Naive thymus-derived CD4-positive, alpha-beta T cell (primary cell): ENCODE results near the gene CASP10. TPM values are rescaled to one million over a fixed set of nuclear protein-coding genes. Genes with fewer than 3 reads are reported as not detected.

Experiments
- ATAC-seq: fragments of 150-1000 bp; cut with Tn5 transposase; 2 replicates; pipeline ENCODE4 v1.10.0; 2021; ENCODE audit warnings: mild to moderate bottlenecking, moderate library complexity
- CTCF ChIA-PET: fragments of 350-600 bp; sonication (Branson Sonifier 250); formaldehyde crosslinking; loops from one replicate; lab custom pipeline; 2021; ENCODE audit warnings: antibody characterized with exemption; lab: Charles Lee
- POLR2A ChIA-PET: fragments of 350-600 bp; sonication (Branson Sonifier 250); formaldehyde crosslinking; loops from one replicate; lab custom pipeline; 2021; ENCODE audit warnings: antibody characterized with exemption, inconsistent platforms; lab: Charles Lee
- DNase-seq, 9 donors: peaks; one replicate each; pipeline versions ENCODE4 v3.0.0 to v3.0.0-alpha.2; 2020 to 2022; ENCODE audit warnings: mixed read lengths in 1 of 9
- H3K27ac ChIP-seq: one replicate; pipeline ENCODE4 v1.7.0; 2013; ENCODE audit warnings: mild to moderate bottlenecking, low read depth, low read length, moderate library complexity
- H3K27me3 ChIP-seq, 2 donors: one replicate each; pipeline ENCODE4 v1.7.0; 2013; ENCODE audit warnings: low read length in 2 of 2, mild to moderate bottlenecking in 2 of 2, moderate library complexity in 2 of 2; ENCODE audit not compliant: control insufficient read depth in 2 of 2, insufficient read depth in 2 of 2
- H3K36me3 ChIP-seq, 3 experiments: 1 replicate in 2 of 3; 2 replicates in 1 of 3; pipeline ENCODE4 v1.7.0; 2013; ENCODE audit warnings: low read length in 3 of 3, mild to moderate bottlenecking in 3 of 3, moderate library complexity in 1 of 3; ENCODE audit not compliant: insufficient read depth in 3 of 3, control insufficient read depth in 2 of 3
- H3K4me1 ChIP-seq, 2 donors: one replicate each; pipeline ENCODE4 v1.7.0; 2013; ENCODE audit warnings: low read length in 2 of 2, mild to moderate bottlenecking in 2 of 2, moderate library complexity in 1 of 2; ENCODE audit not compliant: control insufficient read depth in 2 of 2, insufficient read depth in 2 of 2
- H3K4me3 ChIP-seq: 2 replicates; pipeline ENCODE4 v1.7.0; 2013; ENCODE audit warnings: mild to moderate bottlenecking, low read length
- H3K9me3 ChIP-seq, 3 experiments: 1 replicate in 2 of 3; 2 replicates in 1 of 3; pipeline ENCODE4 v1.7.0; 2013; ENCODE audit warnings: low read length in 3 of 3; ENCODE audit not compliant: control insufficient read depth in 2 of 3
- H3K27ac Mint-ChIP-seq, 9 donors: one replicate each; pipeline ENCODE4 v1.8.0; 2020 to 2022; ENCODE audit warnings: mixed read lengths in 9 of 9, mild to moderate bottlenecking in 8 of 9, moderate library complexity in 5 of 9, inconsistent platforms in 2 of 9
- H3K27me3 Mint-ChIP-seq, 5 donors: one replicate each; pipeline ENCODE4 v1.8.0; 2021 to 2022; ENCODE audit warnings: mixed read lengths in 5 of 5, mild to moderate bottlenecking in 1 of 5
- H3K36me3 Mint-ChIP-seq, 5 donors: one replicate each; pipeline ENCODE4 v1.8.0; 2020 to 2022; ENCODE audit warnings: mixed read lengths in 5 of 5, mild to moderate bottlenecking in 3 of 5, inconsistent platforms in 1 of 5
- H3K4me1 Mint-ChIP-seq, 7 donors: one replicate each; pipeline ENCODE4 v1.8.0; 2020 to 2022; ENCODE audit warnings: mixed read lengths in 7 of 7, mild to moderate bottlenecking in 3 of 7, inconsistent platforms in 1 of 7
- H3K4me3 Mint-ChIP-seq, 10 donors: one replicate each; pipeline ENCODE4 v1.8.0; 2020 to 2022; ENCODE audit warnings: mild to moderate bottlenecking in 10 of 10, mixed read lengths in 10 of 10, moderate library complexity in 6 of 10, inconsistent platforms in 2 of 10
- H3K9me3 Mint-ChIP-seq, 11 donors: one replicate each; pipeline ENCODE4 v1.8.0; 2020 to 2022; ENCODE audit warnings: mixed read lengths in 11 of 11, mild to moderate bottlenecking in 4 of 11, inconsistent platforms in 1 of 11, moderate library complexity in 1 of 11
- intact Hi-C, 2 donors: fragments of 100-400 bp; cut with micrococcal nuclease; formaldehyde crosslinking; loops; one replicate each; pipeline ENCODE4 v1.15.1; 2023
- polyA plus RNA-seq, 2 donors: library from polyadenylated mRNA; unstranded; fragments of 300-500 nt; fragmentation: Illumina TruSeq; gene quantifications; one replicate each; pipeline ENCODE4 v1.2.3, GENCODE V29; 2021
- total RNA-seq, 6 experiments: library from RNA in 5 of 6; stranded (reverse) in 5 of 6; gene quantifications; 1 replicate in 5 of 6; 2 replicates in 1 of 6; pipeline ENCODE4 v1.2.3 and lab custom pipeline; 2021 to 2026

The CASP10 gene
- total and polyA plus RNA-seq, 7 experiments from 2014 or later: 15.9 to 49.8 (median 40.8) TPM

DNA sequence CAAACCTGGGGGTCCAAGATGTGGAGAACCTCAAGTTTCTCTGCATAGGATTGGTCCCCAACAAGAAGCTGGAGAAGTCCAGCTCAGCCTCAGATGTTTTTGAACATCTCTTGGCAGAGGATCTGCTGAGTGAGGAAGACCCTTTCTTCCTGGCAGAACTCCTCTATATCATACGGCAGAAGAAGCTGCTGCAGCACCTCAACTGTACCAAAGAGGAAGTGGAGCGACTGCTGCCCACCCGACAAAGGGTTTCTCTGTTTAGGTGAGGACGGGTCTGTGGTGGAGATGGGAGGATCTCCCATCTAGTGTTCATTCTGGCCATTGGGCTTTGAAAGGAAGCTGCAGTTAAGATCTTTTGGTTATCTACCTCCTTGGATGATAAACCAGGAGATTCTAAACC lies 2.9 kb downstream of the CASP10 start:
- Mint-ChIP-seq H3K9me3 (peaks cover 0 to 4% (median 0%) of the 10 kb centered on the region in 11 donors), H3K4me1 (peaks cover 39 to 58% (median 54%) of the 10 kb centered on the region in 7 donors), H3K36me3 (peaks cover 7 to 46% (median 31%) of the 10 kb centered on the region in 5 donors), H3K27me3 (no peaks in the 10 kb centered on the region), H3K27ac (peak overlapping the region; percentile 49 to 96 (median 94)), H3K4me3 (peak overlapping the region; percentile 87 to 99 (median 95))
- Histone ChIP-seq H3K27me3 (no peaks in the 10 kb centered on the region), H3K36me3 (peaks cover 0 to 22% (median 0%) of the 10 kb centered on the region in 3 experiments), H3K27ac (peak overlapping the region; percentile 89), H3K4me1 (peaks cover 22 to 52% of the 10 kb centered on the region in 2 donors), H3K9me3 (no peaks in the 10 kb centered on the region), H3K4me3 (peak overlapping the region; percentile 64)
- ATAC-seq (peak; percentile 20), DNase-seq (peak in 1 of 9 donors; percentile 16)
- intact Hi-C loops: loop anchor here (2.0 to 10.0 kb wide), 2 partner anchors 595 to 1079 kb away; partner anchors contain the start of genes ALS2 (in 1 of the 2) and NOP58 (in 1 of the 2)
- ChIA-PET CTCF (interaction anchor here (0.6 to 1.6 kb wide), 5 partner anchors 9 to 1079 kb away, joined by 3 to 21 read pairs (median 6); no protein-coding TSS in a partner anchor), POLR2A (interaction anchor here (0.7 to 1.6 kb wide), 5 partner anchors 9 to 47 kb away, joined by 3 to 14 read pairs (median 4); no protein-coding TSS in a partner anchor)

DNA sequence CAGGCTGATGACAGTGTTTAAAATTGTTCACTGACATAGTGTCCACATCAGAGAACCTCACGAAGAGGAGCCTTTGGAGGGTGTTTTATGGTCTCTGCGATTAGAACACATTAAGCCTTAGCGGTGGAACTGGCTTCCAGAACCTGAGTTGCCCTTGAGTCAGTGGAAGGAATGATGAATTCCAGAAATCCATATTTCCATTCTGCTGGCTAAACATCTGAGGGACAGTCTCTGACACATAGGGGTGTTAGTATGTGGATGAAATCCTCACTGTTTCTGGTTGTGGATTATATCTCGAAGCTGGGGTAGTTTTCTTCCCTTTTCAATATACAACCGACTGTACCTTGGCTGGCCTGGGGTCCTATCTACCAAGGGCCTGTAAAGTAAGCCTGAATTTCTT lies 4.0 kb downstream of the CASP10 start:
- Histone ChIP-seq H3K27ac (peak overlapping the region; percentile 89), H3K4me1 (peaks cover 33 to 63% of the 10 kb centered on the region in 2 donors), H3K27me3 (no peaks in the 10 kb centered on the region), H3K4me3 (peak overlapping the region; percentile 19), H3K36me3 (peaks cover 0 to 22% (median 0%) of the 10 kb centered on the region in 3 experiments), H3K9me3 (no peaks in the 10 kb centered on the region)
- Mint-ChIP-seq H3K9me3 (peaks cover 0 to 4% (median 0%) of the 10 kb centered on the region in 11 donors), H3K27ac (peak overlapping the region; percentile 11 to 96 (median 92)), H3K36me3 (peaks cover 7 to 50% (median 40%) of the 10 kb centered on the region in 5 donors), H3K27me3 (no peaks in the 10 kb centered on the region), H3K4me3 (peak overlapping the region; percentile 33 to 99 (median 95)), H3K4me1 (peaks cover 49 to 69% (median 65%) of the 10 kb centered on the region in 7 donors)
- intact Hi-C loops: loop anchor here in 1 of 2 donors (10.0 kb wide), 1 partner anchor 1078 kb away; the partner anchor contains the start of gene NOP58
- no peak for DNase-seq
- ATAC-seq: no peak
- ChIA-PET POLR2A (interaction anchor here (0.6 to 1.6 kb wide), 2 partner anchors 9 to 114 kb away, joined by 3 to 6 read pairs; no protein-coding TSS in a partner anchor), CTCF (no interaction called here)

DNA sequence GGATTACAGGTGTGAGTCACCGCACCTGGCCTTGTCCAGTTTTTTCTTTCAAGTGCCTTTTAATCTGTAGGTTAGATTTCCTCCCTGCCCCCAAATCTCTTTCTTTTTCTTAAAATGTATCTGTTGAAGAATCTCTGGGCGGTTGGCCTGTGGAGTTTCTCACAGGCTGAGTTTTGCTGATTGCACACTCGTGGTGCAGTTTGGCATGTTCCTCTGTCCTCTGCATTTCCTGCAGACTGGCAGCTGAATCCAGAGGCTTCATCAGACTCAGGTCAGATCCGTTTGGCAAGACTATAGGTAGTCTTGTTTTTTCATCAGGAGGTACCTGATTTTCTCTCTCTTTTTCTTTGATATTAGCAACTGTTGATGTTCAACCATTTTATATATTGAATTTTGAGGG lies 5.5 kb downstream of the CASP10 start:
- Mint-ChIP-seq H3K27me3 (no peaks in the 10 kb centered on the region), H3K36me3 (peaks cover 7 to 58% (median 44%) of the 10 kb centered on the region in 5 donors), H3K9me3 (peaks cover 0 to 4% (median 0%) of the 10 kb centered on the region in 11 donors), H3K4me1 (peaks cover 56 to 84% (median 75%) of the 10 kb centered on the region in 7 donors), H3K27ac (peak overlapping the region in 8 of 9 donors; percentile 60 to 96 (median 91)), H3K4me3 (peak overlapping the region in 9 of 10 donors; percentile 28 to 99 (median 71))
- DNase-seq: no peak
- intact Hi-C loops: loop anchor here in 1 of 2 donors (10.0 kb wide), 1 partner anchor 1076 kb away; the partner anchor contains the start of gene NOP58
- H3K36me3 ChIP-seq: peaks cover 0 to 24% (median 0%) of the 10 kb centered on the region in 3 experiments
- peaks cover 46 to 76% of the 10 kb centered on the region in 2 donors for H3K4me1 ChIP-seq
- ATAC-seq: no peak
- POLR2A ChIA-PET: interaction anchor here (0.6 to 2.0 kb wide), 6 partner anchors 18 to 74 kb away, joined by 3 to 7 read pairs (median 4); no protein-coding TSS in a partner anchor
- H3K4me3 ChIP-seq: no peak overlapping the region
- CTCF ChIA-PET: interaction anchor here (0.7 to 1.1 kb wide), 3 partner anchors 45 to 477 kb away, joined by 3 to 5 read pairs (median 3); no protein-coding TSS in a partner anchor
- peak overlapping the region; percentile 89 for H3K27ac ChIP-seq
- H3K27me3 ChIP-seq: no peaks in the 10 kb centered on the region
- H3K9me3 ChIP-seq: no peaks in the 10 kb centered on the region

DNA sequence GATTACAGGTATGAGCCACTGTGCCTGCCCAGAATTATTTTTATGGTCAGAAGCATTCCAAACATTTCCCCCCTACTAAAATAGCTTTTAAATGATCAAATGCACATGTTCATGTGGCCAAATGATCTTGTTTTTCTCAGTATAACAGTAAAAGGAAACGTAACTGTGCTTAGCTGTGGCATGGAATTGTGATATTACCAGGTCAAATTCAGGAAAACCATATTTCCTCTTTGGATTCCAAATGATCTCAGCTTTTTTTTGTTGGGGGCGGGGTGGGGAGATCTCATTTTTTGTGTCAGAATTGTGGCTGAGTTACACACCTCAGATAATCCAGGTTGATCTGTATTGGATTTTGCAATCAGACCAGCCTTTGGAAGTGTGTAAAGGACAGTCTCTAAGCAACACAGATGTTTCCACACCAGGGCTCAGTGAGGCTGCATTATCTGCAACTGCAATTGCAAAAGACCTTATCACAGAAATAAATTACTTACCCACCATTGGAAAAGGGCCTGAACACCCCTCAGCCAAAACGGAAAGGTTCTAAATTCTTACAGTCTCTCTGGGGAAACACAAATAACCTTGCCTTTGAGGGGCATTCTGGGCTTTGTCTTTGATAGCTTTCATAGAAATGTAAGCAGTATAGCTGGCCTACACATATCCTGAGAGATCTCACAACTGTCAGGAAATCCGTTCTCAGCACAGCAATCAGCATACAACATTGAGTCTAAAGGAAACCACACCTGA lies 8.4 kb downstream of the CASP10 start:
- peaks cover 7 to 63% (median 50%) of the 10 kb centered on the region in 5 donors for H3K36me3 Mint-ChIP-seq
- DNase-seq (peak in 7 of 9 donors; percentile 44 to 72 (median 61)), ATAC-seq (peak; percentile 90)
- CTCF ChIA-PET: interaction anchor here (0.6 to 7.2 kb wide), 6 partner anchors 8 to 177 kb away, joined by 3 to 70 read pairs (median 5); partner anchors contain the start of gene CASP10
- H3K27ac Mint-ChIP-seq: peak overlapping the region; percentile 83 to 96 (median 91)
- peak overlapping the region; percentile 40 for H3K4me3 ChIP-seq
- H3K27ac ChIP-seq: peak overlapping the region; percentile 57
- H3K27me3 Mint-ChIP-seq: no peaks in the 10 kb centered on the region
- intact Hi-C loops: loop anchor here in 1 of 2 donors (1.0 kb wide), 3 partner anchors 8 to 21 kb away; partner anchors contain the start of gene CASP10
- H3K4me3 Mint-ChIP-seq: peak overlapping the region; percentile 66 to 98 (median 79)
- peaks cover 1 to 37% (median 4%) of the 10 kb centered on the region in 3 experiments for H3K36me3 ChIP-seq
- H3K4me1 Mint-ChIP-seq: peaks cover 48 to 98% (median 79%) of the 10 kb centered on the region in 7 donors
- peaks cover 0 to 4% (median 0%) of the 10 kb centered on the region in 11 donors for H3K9me3 Mint-ChIP-seq
- H3K9me3 ChIP-seq: no peaks in the 10 kb centered on the region
- no peaks in the 10 kb centered on the region for H3K27me3 ChIP-seq
- POLR2A ChIA-PET: interaction anchor here (0.5 to 4.2 kb wide), 8 partner anchors 8 to 231 kb away, joined by 3 to 27 read pairs (median 4); partner anchors contain the start of genes CASP10 and CFLAR
- peaks cover 45 to 95% of the 10 kb centered on the region in 2 donors for H3K4me1 ChIP-seq

DNA sequence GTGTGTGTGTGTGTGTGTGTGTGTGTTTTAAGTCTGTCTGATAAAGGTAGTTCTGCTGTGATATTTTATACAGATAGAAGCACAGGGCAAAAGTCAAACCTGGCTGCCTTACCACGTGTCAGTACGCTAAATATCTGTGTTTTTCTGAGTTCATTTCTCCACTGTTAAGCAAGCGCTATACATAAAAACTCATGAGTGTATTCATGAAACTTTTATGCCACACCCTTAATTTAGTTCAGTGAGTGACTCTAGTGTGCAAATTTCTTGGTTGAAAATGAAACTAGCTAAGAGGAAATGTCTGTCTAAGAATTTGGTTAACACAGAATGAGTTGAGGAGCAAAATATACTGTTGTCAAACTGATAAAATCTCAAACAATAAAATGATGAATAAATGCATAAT lies 11.2 kb downstream of the CASP10 start:
- intact Hi-C loops: loop anchor here in 1 of 2 donors (1.0 kb wide), 1 partner anchor 10 kb away; no protein-coding TSS in a partner anchor
- ChIA-PET CTCF (interaction anchor here (1.0 to 7.2 kb wide), 5 partner anchors 8 to 38 kb away, joined by 3 to 70 read pairs (median 10); partner anchors contain the start of gene CASP10), POLR2A (interaction anchor here (0.8 to 4.2 kb wide), 9 partner anchors 8 to 71 kb away, joined by 3 to 27 read pairs (median 4); partner anchors contain the start of gene CASP10)
- Histone ChIP-seq H3K27ac (peak overlapping the region; percentile 62), H3K9me3 (no peaks in the 10 kb centered on the region), H3K4me1 (peaks cover 39 to 73% of the 10 kb centered on the region in 2 donors), H3K36me3 (peaks cover 5 to 40% (median 10%) of the 10 kb centered on the region in 3 experiments), H3K27me3 (no peaks in the 10 kb centered on the region), H3K4me3 (peak overlapping the region; percentile 18)
- peaks cover 4 to 55% (median 49%) of the 10 kb centered on the region in 5 donors for H3K36me3 Mint-ChIP-seq
- H3K9me3 Mint-ChIP-seq: no peaks in the 10 kb centered on the region
- H3K4me3 Mint-ChIP-seq: peak overlapping the region; percentile 48 to 98 (median 78)
- DNase-seq (peak in 7 of 9 donors; percentile 20 to 49 (median 38)), ATAC-seq (peak; percentile 66)
- H3K4me1 Mint-ChIP-seq: peaks cover 44 to 88% (median 72%) of the 10 kb centered on the region in 7 donors
- peak overlapping the region; percentile 78 to 96 (median 91) for H3K27ac Mint-ChIP-seq
- no peaks in the 10 kb centered on the region for H3K27me3 Mint-ChIP-seq
